ENCODE data around the gene APOBEC3B. TPM values are rescaled to one million over a fixed set of nuclear protein-coding genes. Genes with fewer than 3 reads are reported as not detected.
"Not testable (repeated sequence)": the region's sequence is repeated elsewhere in the genome, so short reads cannot be mapped to it uniquely, and the experiment has no call there.

Gene APOBEC3B
- total RNA-seq, 1 donor from 2014 or later, result not detected

DNA sequence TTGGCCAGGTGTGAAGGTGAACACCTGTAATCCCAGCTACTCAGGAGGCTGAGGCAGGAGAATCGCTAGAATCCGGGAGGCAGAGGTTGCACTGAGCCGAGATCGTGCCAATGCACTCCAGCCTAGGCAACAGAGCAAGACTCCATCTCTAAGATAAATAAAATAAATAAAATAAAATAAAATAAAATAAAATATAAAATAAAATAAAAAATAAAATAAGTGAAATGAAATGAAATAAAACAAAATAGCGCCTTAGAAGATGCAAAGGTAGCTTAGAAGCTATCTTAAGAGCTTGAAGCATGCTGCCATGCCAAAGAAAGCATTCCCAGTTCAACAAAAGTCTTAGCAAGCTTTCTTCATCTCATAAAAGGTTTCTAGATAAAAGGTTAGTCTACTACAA, 25.0 kb downstream of the APOBEC3B start:
- no peak for DNase-seq (ENCODE audit: low spot score)
- Histone ChIP-seq H3K27me3 (no peaks in the 10 kb centered on the region), H3K4me3 (no peak overlapping the region), H3K4me2 (no peak overlapping the region), H3K9ac (no peak overlapping the region), H4K20me1 (ENCODE audit: low read depth) (no peaks in the 10 kb centered on the region), H3K79me2 (ENCODE audit: low read depth) (no peaks in the 10 kb centered on the region), H3K27ac (no peak overlapping the region), H2AFZ (replicated peaks) (no peak overlapping the region), H3K4me1 (no peaks in the 10 kb centered on the region), H3K36me3 (no peaks in the 10 kb centered on the region), H3F3A (ENCODE audit: low read depth) (no peaks in the 10 kb centered on the region), H3K9me3 (ENCODE audit: low read depth) (no peaks in the 10 kb centered on the region)
- Mint-ChIP-seq H3K27ac (no peak overlapping the region), H3K9me3 (no peaks in the 10 kb centered on the region), H3K4me3 (no peak overlapping the region), H3K27me3 (ENCODE audit: insufficient read depth, low read depth) (no peaks in the 10 kb centered on the region), H3K36me3 (no peaks in the 10 kb centered on the region), H3K4me1 (peaks cover 5% of the 10 kb centered on the region)
- TF ChIP-seq EZH2 (IDR thresholded peaks at IDR 0.05) (no peak), EZH2phosphoT487 (IDR thresholded peaks at IDR 0.05) (no peak)
- TF ChIP-seq, protein P1, sequence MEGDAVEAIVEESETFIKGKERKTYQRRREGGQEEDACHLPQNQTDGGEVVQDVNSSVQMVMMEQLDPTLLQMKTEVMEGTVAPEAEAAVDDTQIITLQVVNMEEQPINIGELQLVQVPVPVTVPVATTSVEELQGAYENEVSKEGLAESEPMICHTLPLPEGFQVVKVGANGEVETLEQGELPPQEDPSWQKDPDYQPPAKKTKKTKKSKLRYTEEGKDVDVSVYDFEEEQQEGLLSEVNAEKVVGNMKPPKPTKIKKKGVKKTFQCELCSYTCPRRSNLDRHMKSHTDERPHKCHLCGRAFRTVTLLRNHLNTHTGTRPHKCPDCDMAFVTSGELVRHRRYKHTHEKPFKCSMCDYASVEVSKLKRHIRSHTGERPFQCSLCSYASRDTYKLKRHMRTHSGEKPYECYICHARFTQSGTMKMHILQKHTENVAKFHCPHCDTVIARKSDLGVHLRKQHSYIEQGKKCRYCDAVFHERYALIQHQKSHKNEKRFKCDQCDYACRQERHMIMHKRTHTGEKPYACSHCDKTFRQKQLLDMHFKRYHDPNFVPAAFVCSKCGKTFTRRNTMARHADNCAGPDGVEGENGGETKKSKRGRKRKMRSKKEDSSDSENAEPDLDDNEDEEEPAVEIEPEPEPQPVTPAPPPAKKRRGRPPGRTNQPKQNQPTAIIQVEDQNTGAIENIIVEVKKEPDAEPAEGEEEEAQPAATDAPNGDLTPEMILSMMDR (IDR thresholded peaks at IDR 0.05), result no peak

DNA sequence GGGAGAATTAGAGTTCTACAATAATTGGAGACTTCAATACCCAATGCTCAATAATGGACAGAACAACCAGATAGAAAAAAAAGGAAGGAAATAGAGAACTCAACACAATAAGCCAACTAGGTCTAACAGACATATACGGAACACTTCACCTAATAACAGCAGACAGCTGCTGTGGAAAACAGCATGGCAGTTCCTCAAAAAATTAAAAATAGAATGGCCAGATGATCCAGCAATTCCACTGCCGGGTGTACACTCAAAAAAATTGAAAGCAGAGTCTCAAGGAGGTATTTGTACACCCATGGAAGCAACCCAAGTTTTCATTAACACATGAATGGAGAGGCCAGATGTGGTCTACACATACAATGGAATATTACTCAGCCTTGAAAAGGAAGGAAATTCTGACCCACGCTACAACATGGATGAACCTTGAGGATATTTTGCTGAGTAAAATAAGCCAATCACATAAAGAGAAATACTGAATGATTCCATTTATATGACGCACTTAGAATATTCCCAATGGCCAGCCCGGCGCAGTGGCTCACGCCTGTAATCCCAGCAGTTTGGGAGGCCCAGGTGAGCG, 26.2 kb downstream of the APOBEC3B start:
- H3K4me3 ChIP-seq; H3K4me2 ChIP-seq; H3K27ac ChIP-seq; H3K36me3 Mint-ChIP-seq; H3K36me3 ChIP-seq; H3K27me3 ChIP-seq; H3K79me2 ChIP-seq (ENCODE audit: low read depth); H3K4me1 ChIP-seq; H3K27me3 Mint-ChIP-seq (ENCODE audit: insufficient read depth, low read depth); H3K4me3 Mint-ChIP-seq; H3K9ac ChIP-seq; H3F3A ChIP-seq (ENCODE audit: low read depth); H4K20me1 ChIP-seq (ENCODE audit: low read depth); H3K9me3 Mint-ChIP-seq; H2AFZ ChIP-seq (replicated peaks); H3K9me3 ChIP-seq (ENCODE audit: low read depth); H3K27ac Mint-ChIP-seq; DNase-seq (ENCODE audit: low spot score): not testable (repeated sequence)
- peaks cover 11% of the 10 kb centered on the region for H3K4me1 Mint-ChIP-seq

DNA sequence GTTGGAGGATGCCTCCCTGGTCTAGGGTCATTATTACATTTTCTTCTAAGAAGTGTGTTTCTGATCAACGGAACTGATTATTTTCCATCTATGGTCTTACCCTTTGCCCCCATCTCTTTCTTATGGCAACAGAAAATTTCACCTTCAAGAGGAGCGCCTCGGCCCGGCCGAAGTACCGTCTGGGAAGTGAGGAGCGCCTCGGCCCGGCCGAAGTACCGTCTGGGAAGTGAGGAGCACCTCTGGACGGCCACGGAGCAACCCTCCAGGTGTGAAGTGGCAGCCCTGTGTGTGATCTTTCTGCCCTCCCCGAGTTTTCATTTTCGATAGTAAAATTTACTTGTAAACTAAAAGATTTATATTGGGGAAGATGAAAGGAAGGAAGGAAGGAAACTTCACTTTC, 28.8 kb downstream of the APOBEC3B start:
- no peak overlapping the region for H2AFZ ChIP-seq (replicated peaks)
- peaks cover 20% of the 10 kb centered on the region for H3K4me1 ChIP-seq
- DNase-seq (ENCODE audit: low spot score), result no peak
- H3K4me1 Mint-ChIP-seq, result peaks cover 21% of the 10 kb centered on the region
- H3K27me3 Mint-ChIP-seq (ENCODE audit: insufficient read depth, low read depth), result peaks cover 9% of the 10 kb centered on the region
- no peak overlapping the region for H3K27ac ChIP-seq
- H3K4me2 ChIP-seq, result no peak overlapping the region
- TF ChIP-seq EZH2phosphoT487 (IDR thresholded peaks at IDR 0.05), result no peak
- TF ChIP-seq EZH2 (IDR thresholded peaks at IDR 0.05), result no peak
- TF ChIP-seq, protein P1 (IDR thresholded peaks at IDR 0.05), result no peak
- no peak overlapping the region for H3K9ac ChIP-seq
- H3K9me3 ChIP-seq (ENCODE audit: low read depth), result no peaks in the 10 kb centered on the region
- H3K9me3 Mint-ChIP-seq, result no peaks in the 10 kb centered on the region
- no peaks in the 10 kb centered on the region for H3K36me3 ChIP-seq
- H3K4me3 Mint-ChIP-seq, result no peak overlapping the region
- no peak overlapping the region for H3K4me3 ChIP-seq
- no peak overlapping the region for H3K27ac Mint-ChIP-seq
- H3K79me2 ChIP-seq (ENCODE audit: low read depth), result no peaks in the 10 kb centered on the region
- H3K36me3 Mint-ChIP-seq, result no peaks in the 10 kb centered on the region
- no peaks in the 10 kb centered on the region for H4K20me1 ChIP-seq (ENCODE audit: low read depth)
- H3K27me3 ChIP-seq, result no peaks in the 10 kb centered on the region
- peaks cover 9% of the 10 kb centered on the region for H3F3A ChIP-seq (ENCODE audit: low read depth)

GRCh38 chr22:39012533-39013511, 30.7 kb downstream of the APOBEC3B start:
- H3K27ac ChIP-seq, result no peak overlapping the region
- peaks cover 24% of the 10 kb centered on the region for H3K4me1 ChIP-seq
- H3K4me1 Mint-ChIP-seq, result peaks cover 28% of the 10 kb centered on the region
- H3K4me3 ChIP-seq, result no peak overlapping the region
- no peak for TF ChIP-seq EZH2phosphoT487 (IDR thresholded peaks at IDR 0.05)
- TF ChIP-seq EZH2 (IDR thresholded peaks at IDR 0.05), result no peak
- no peaks in the 10 kb centered on the region for H3K36me3 ChIP-seq
- H3K27me3 Mint-ChIP-seq (ENCODE audit: insufficient read depth, low read depth), result peaks cover 14% of the 10 kb centered on the region
- H3K4me3 Mint-ChIP-seq, result no peak overlapping the region
- peak; percentile 28 for DNase-seq (ENCODE audit: low spot score)
- no peak overlapping the region for H2AFZ ChIP-seq (replicated peaks)
- H3K79me2 ChIP-seq (ENCODE audit: low read depth), result no peaks in the 10 kb centered on the region
- H3K36me3 Mint-ChIP-seq, result no peaks in the 10 kb centered on the region
- H4K20me1 ChIP-seq (ENCODE audit: low read depth), result no peaks in the 10 kb centered on the region
- H3K4me2 ChIP-seq, result no peak overlapping the region
- H3K9me3 ChIP-seq (ENCODE audit: low read depth), result no peaks in the 10 kb centered on the region
- no peak overlapping the region for H3K9ac ChIP-seq
- H3F3A ChIP-seq (ENCODE audit: low read depth), result peaks cover 9% of the 10 kb centered on the region
- H3K9me3 Mint-ChIP-seq, result no peaks in the 10 kb centered on the region
- H3K27ac Mint-ChIP-seq, result peak overlapping the region; percentile 54
- H3K27me3 ChIP-seq, result no peaks in the 10 kb centered on the region

DNA sequence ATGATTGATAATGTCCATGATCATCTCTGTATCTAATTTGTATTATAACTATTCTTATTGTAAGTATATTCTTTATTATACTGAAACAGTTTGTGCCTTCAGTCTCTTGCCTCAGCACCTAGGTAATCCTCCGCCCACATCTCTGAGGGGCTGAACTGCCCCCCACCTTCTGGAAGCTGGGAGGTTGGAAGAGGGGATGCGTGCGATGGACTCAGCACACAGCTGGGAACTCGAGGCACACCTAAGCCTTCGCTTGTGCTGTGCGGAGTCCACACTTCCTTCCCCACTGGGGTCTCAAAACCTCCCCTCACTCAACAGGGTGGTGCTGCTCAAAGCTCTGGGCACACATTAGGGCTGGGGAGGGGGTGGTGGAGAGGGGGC, 31.4 kb downstream of the APOBEC3B start:
- H3K36me3 Mint-ChIP-seq; H3K36me3 ChIP-seq; H3K79me2 ChIP-seq (ENCODE audit: low read depth); H3K27me3 ChIP-seq; H3K4me3 ChIP-seq; H3K9ac ChIP-seq; H3K4me3 Mint-ChIP-seq; H3K27ac Mint-ChIP-seq; DNase-seq (ENCODE audit: low spot score); H3F3A ChIP-seq (ENCODE audit: low read depth); H4K20me1 ChIP-seq (ENCODE audit: low read depth); H3K9me3 ChIP-seq (ENCODE audit: low read depth); H3K9me3 Mint-ChIP-seq; H3K27ac ChIP-seq: not testable (repeated sequence)
- H3K4me2 ChIP-seq, result peak overlapping the region; percentile 69
- Mint-ChIP-seq H3K27me3 (ENCODE audit: insufficient read depth, low read depth) (peaks cover 14% of the 10 kb centered on the region), H3K4me1 (peaks cover 31% of the 10 kb centered on the region)
- H3K4me1 ChIP-seq, result peaks cover 30% of the 10 kb centered on the region
- peak overlapping the region; percentile 73 for H2AFZ ChIP-seq (replicated peaks)
